K562 (cell line): ENCODE results near the gene ZNF609. TPM values are rescaled to one million over a fixed set of nuclear protein-coding genes. Genes with fewer than 3 reads are reported as not detected.

Source experiments
- ATAC-seq: fragments of 200-7000 bp; cut with Tn5 transposase; 3 replicates; pipeline ENCODE4 v1.9.1; 2020; ENCODE audit warnings: moderate library complexity
- BruUV-seq: library from RNA; stranded (reverse); fragments of 400-500 nt; replicated peaks from 2 replicates; lab custom pipeline; 2021; lab: Mats Ljungman, UMichigan
- CTCF ChIA-PET: fragments of 300-600 bp; formaldehyde crosslinking; extraction: SDS; loops from one replicate; lab custom pipeline; 2021; ENCODE audit warnings: low intra/inter-chr PET ratio; lab: Yijun Ruan, JAX
- POLR2A ChIA-PET: fragments of 300-600, 350-650 bp; sonication (Branson Sonifier 250); formaldehyde crosslinking; extraction: SDS; loops from one replicate; lab custom pipeline; 2021; ENCODE audit warnings: antibody characterized with exemption, inconsistent platforms; lab: Yijun Ruan, JAX
- DNase-seq, 4 experiments: peaks; one replicate each; pipeline versions ENCODE4 v3.0.0 to v3.0.0-alpha.2; 2011 to 2018; ENCODE audit warnings: low spot score in 3 of 4, mixed read lengths in 3 of 4; ENCODE audit errors: extremely low read depth in 1 of 4
- FAIRE-seq: peaks from 2 replicates; lab custom pipeline; 2011; peaks lifted over from hg19 to GRCh38; lab: Jason Lieb, UNC
- H2AFZ ChIP-seq: 2 replicates; pipeline ENCODE4 v1.6.0; 2011; ENCODE audit warnings: low read depth, low read length, control low read depth, inconsistent platforms
- H3K27ac ChIP-seq: fragments of 200-600 bp; 3 replicates; pipeline ENCODE4 v1.8.0; 2011; ENCODE audit warnings: low read depth, mild to moderate bottlenecking, control low read depth, inconsistent platforms, low read length, moderate library complexity, mixed read lengths; ENCODE audit errors: extremely low read depth
- H3K27me3 ChIP-seq, 2 experiments: fragments of 300-600 bp in 1 of 2; 2 replicates in 1 of 2; 3 replicates in 1 of 2; pipeline versions ENCODE4 v1.6.0 to v1.8.0; 2011; ENCODE audit warnings: inconsistent platforms in 2 of 2, low read length in 2 of 2, mild to moderate bottlenecking in 1 of 2, mixed read lengths in 1 of 2, moderate library complexity in 1 of 2; ENCODE audit not compliant: control insufficient read depth in 2 of 2, insufficient read depth in 2 of 2
- H3K36me3 ChIP-seq: fragments of 300-600 bp; 3 replicates; pipeline ENCODE4 v1.8.0; 2011; ENCODE audit warnings: mild to moderate bottlenecking, low read length, inconsistent platforms; ENCODE audit not compliant: control insufficient read depth, insufficient read depth
- H3K4me1 ChIP-seq, 2 experiments: fragments of 200-600 bp in 1 of 2; replicated peaks in 1 of 2; 2 replicates in 1 of 2; 3 replicates in 1 of 2; pipeline versions ENCODE4 v1.5.1 to v1.8.0; 2011; ENCODE audit warnings: inconsistent platforms in 2 of 2, low read length in 2 of 2, mild to moderate bottlenecking in 1 of 2, mixed read lengths in 1 of 2, moderate library complexity in 1 of 2; ENCODE audit not compliant: control insufficient read depth in 2 of 2, insufficient read depth in 2 of 2
- H3K4me2 ChIP-seq: 2 replicates; pipeline ENCODE4 v1.6.1; 2011; ENCODE audit warnings: low read length, control low read depth, inconsistent platforms, mixed read lengths; ENCODE audit not compliant: insufficient read depth
- H3K4me3 ChIP-seq: fragments of 200-600 bp; sonication (generic), shearing (Covaris generic); 2 replicates; pipeline ENCODE4 v1.5.1; 2016; ENCODE audit warnings: control low read depth, inconsistent platforms
- H3K79me2 ChIP-seq: fragments of 200-600 bp; 3 replicates; pipeline ENCODE4 v1.8.0; 2011; ENCODE audit warnings: low read length, inconsistent platforms; ENCODE audit not compliant: control insufficient read depth, insufficient read depth
- H3K9ac ChIP-seq, 2 experiments: 2 replicates each; pipeline versions ENCODE4 v1.6.0 to v1.6.1; 2011; ENCODE audit warnings: low read depth in 2 of 2, low read length in 2 of 2, control low read depth in 1 of 2, inconsistent platforms in 1 of 2, mild to moderate bottlenecking in 1 of 2, mixed read lengths in 1 of 2; ENCODE audit not compliant: insufficient read depth in 1 of 2
- H3K9me1 ChIP-seq: one replicate; pipeline ENCODE4 v1.6.0; 2011; ENCODE audit warnings: inconsistent platforms, mild to moderate bottlenecking, low read length, moderate library complexity; ENCODE audit not compliant: control insufficient read depth, insufficient read depth
- H3K9me3 ChIP-seq: replicated peaks from 2 replicates; pipeline ENCODE4 v1.5.1; 2011; ENCODE audit warnings: low read depth, low read length, inconsistent platforms; ENCODE audit not compliant: control insufficient read depth, insufficient read depth
- H4K20me1 ChIP-seq: replicated peaks from 2 replicates; pipeline ENCODE4 v1.6.1; 2011; ENCODE audit warnings: low read length, inconsistent platforms, mixed read lengths; ENCODE audit not compliant: control insufficient read depth, insufficient read depth
- BRCA1 ChIP-seq, 2 experiments: fragments of 450-650 bp in 1 of 2; sonication (generic) in 1 of 2; formaldehyde crosslinking in 1 of 2; IDR thresholded peaks; 2 replicates each; pipeline versions ENCODE4 v1.5.0 to v1.6.1; 2017 to 2020; ENCODE audit warnings: mild to moderate bottlenecking in 1 of 2, missing genetic modification reagents in 1 of 2
- CREB3L1 ChIP-seq: fragments of 450-650 bp; IDR thresholded peaks from 2 replicates; pipeline ENCODE4 v1.6.1; 2014; ENCODE audit warnings: low read depth, mild to moderate bottlenecking, moderate library complexity, borderline replicate concordance
- SIX5 ChIP-seq, 2 experiments: IDR thresholded peaks; 2 replicates each; pipeline ENCODE4 v1.6.1; 2011; ENCODE audit warnings: low read length in 2 of 2, borderline replicate concordance in 1 of 2, low read depth in 1 of 2, mild to moderate bottlenecking in 1 of 2, moderate library complexity in 1 of 2; ENCODE audit not compliant: insufficient read depth in 1 of 2
- XRCC5 ChIP-seq: fragments of 200-400 bp; formaldehyde crosslinking; IDR thresholded peaks from 2 replicates; pipeline ENCODE4 v1.6.1; 2017; ENCODE audit warnings: low read depth, mild to moderate bottlenecking, low read length
- ZBED1 ChIP-seq: IDR thresholded peaks from 2 replicates; pipeline ENCODE4 v1.6.1; 2014
- ZNF644 ChIP-seq: fragments of 200-800 bp; sonication (Bioruptor generic); IDR thresholded peaks from 2 replicates; pipeline ENCODE4 v1.6.1; 2016; ENCODE audit warnings: low read depth, missing genetic modification characterization, missing compliant biosample characterization
- in situ Hi-C: fragments of 300-500 bp; cut with MboI; formaldehyde crosslinking; loops from 4 replicates; pipeline ENCODE4 v1.15.0; 2018; ENCODE audit warnings: inconsistent platforms, mixed read lengths
- intact Hi-C: fragments of 100-400 bp; cut with micrococcal nuclease; formaldehyde crosslinking; loops from 2 replicates; pipeline ENCODE4 v1.14.2; 2022
- polyA plus RNA-seq, 8 experiments: library from polyadenylated mRNA; depleted of rRNA in 4 of 8; stranded (reverse) in 5 of 8; unstranded in 3 of 8; fragments of >200 nt; fragmentation: Nextera tagmentation in 2 of 8; fragmentation: Illumina TruSeq in 1 of 8; extraction: Ambion mirVana in 2 of 8; extraction: Trizol in 1 of 8; gene quantifications; 2 replicates each; pipeline versions ENCODE4 v1.2.1 to v1.2.3, GENCODE V29; 2011 to 2014; ENCODE audit warnings: inconsistent platforms in 1 of 8, missing spikeins in 1 of 8
- total RNA-seq, 7 experiments: library from RNA; depleted of rRNA in 6 of 7; stranded (reverse); fragments of >200 nt in 6 of 7; fragmentation: Illumina TruSeq in 2 of 7; extraction: Trizol in 2 of 7; gene quantifications; 2 replicates each; pipeline versions ENCODE4 v1.2.1 to v1.2.3, GENCODE V29; 2011 to 2021; ENCODE audit warnings: low replicate concordance in 1 of 7

Gene ZNF609
- total and polyA plus RNA-seq, 9 of the 15 experiments (the other 6 are each of a cell fraction or from before 2014, with no cell fraction given), result 3.0 to 38.7 (median 17.8) TPM

GRCh38 chr15:64544450-64544849 lies 84.1 kb downstream of the ZNF609 start (continued):
- TF ChIP-seq CREB3L1, result no peak

- intact Hi-C loops, result no loop called here
- Histone ChIP-seq H3K36me3 (no peaks in the 10 kb centered on the region), H3K4me1 (peaks cover 0 to 9% of the 10 kb centered on the region in 2 experiments; a peak in 1 of 5 replicates), H3K4me3 (no peak overlapping the region), H3K9ac (no peak overlapping the region), H2AFZ (no peak overlapping the region), H3K79me2 (peaks cover 91% of the 10 kb centered on the region), H3K27ac (no peak overlapping the region), H4K20me1 (peaks cover 8% of the 10 kb centered on the region; the same call in 1 of the 2 replicates), H3K9me1 (no peaks in the 10 kb centered on the region), H3K27me3 (no peaks in the 10 kb centered on the region), H3K4me2 (no peak overlapping the region), H3K9me3 (no peaks in the 10 kb centered on the region)
- DNase-seq (no peak), ATAC-seq (no peak), FAIRE-seq (no peak)
- in situ Hi-C loops, result no loop called here
- POLR2A ChIA-PET, result no interaction called here
- no peak for TF ChIP-seq XRCC5
- TF ChIP-seq SIX5 (IDR thresholded peaks at IDR 0.05; ENCODE audit: borderline replicate concordance in 1 of 2, insufficient read depth in 1 of 2, low read depth in 1 of 2, low read length in 2 of 2), result no peak
- TF ChIP-seq ZBED1, result no peak
- no peak for TF ChIP-seq BRCA1 (IDR thresholded peaks at IDR 0.05)
- TF ChIP-seq BRCA1 (CRISPR knock-in tag; IDR thresholded peaks at IDR 0.05), result no peak
- TF ChIP-seq ZNF644 (tag), result no peak
- CTCF ChIA-PET, result no interaction called here
- BruUV-seq, result no TSS peak
These were observed 86.9 kb downstream of the ZNF609 start for GRCh38 chr15:64547275-64547674.
